Measurements from ENCODE around the gene BCL11A.

DNA sequence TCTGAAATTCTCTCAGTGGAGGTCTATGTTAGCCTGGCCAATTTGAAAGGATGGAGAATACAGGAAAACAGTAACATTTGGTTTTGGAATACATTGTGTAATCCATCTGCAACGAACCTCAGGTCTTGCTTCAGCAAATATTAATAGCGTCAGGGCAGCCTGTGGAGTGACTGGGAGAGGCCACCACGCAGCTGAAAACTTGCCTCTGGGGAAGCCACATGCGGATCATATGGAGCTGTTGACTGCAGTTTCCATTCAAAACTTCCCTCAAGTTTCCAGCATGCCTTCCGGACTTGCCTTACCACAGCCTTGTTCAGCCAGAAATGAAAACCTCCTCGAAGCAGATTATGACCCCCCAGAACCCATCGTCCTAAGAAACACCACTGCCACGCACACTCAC, 25.7 kb downstream of the BCL11A start:
- TF ChIP-seq, protein P1, sequence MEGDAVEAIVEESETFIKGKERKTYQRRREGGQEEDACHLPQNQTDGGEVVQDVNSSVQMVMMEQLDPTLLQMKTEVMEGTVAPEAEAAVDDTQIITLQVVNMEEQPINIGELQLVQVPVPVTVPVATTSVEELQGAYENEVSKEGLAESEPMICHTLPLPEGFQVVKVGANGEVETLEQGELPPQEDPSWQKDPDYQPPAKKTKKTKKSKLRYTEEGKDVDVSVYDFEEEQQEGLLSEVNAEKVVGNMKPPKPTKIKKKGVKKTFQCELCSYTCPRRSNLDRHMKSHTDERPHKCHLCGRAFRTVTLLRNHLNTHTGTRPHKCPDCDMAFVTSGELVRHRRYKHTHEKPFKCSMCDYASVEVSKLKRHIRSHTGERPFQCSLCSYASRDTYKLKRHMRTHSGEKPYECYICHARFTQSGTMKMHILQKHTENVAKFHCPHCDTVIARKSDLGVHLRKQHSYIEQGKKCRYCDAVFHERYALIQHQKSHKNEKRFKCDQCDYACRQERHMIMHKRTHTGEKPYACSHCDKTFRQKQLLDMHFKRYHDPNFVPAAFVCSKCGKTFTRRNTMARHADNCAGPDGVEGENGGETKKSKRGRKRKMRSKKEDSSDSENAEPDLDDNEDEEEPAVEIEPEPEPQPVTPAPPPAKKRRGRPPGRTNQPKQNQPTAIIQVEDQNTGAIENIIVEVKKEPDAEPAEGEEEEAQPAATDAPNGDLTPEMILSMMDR (IDR thresholded peaks at IDR 0.05), result no peak
- TF ChIP-seq HDAC2 (IDR thresholded peaks at IDR 0.05) (no peak), HEYL (CRISPR knock-in tag; IDR thresholded peaks at IDR 0.05) (no peak), HOXA7 (CRISPR knock-in tag; IDR thresholded peaks at IDR 0.05) (no peak), ESRRA (IDR thresholded peaks at IDR 0.05; ENCODE audit: borderline replicate concordance, low read length) (no peak), CHD4 (IDR thresholded peaks at IDR 0.05; ENCODE audit: borderline replicate concordance) (no peak), RFX5 (IDR thresholded peaks at IDR 0.05) (no peak), POLR2A (IDR thresholded peaks at IDR 0.05; ENCODE audit: low read length) (no peak)
